ENCODE results near the gene MGAM2.

MGAM2 gene

GRCh38 chr7:142123184-142123583 lies 11.7 kb downstream of the MGAM2 start:
- DNase-seq, result no peak

- DNase-seq, result no peak
These were observed 13.9 kb downstream of the MGAM2 start for GRCh38 chr7:142125256-142125955.

GRCh38 chr7:142130267-142130666 lies 18.7 kb downstream of the MGAM2 start:
- DNase-seq, result no peak

GRCh38 chr7:142131439-142132185 lies 20.1 kb downstream of the MGAM2 start:
- DNase-seq, result no peak

GRCh38 chr7:142133731-142134148 lies 22.2 kb downstream of the MGAM2 start:
- no peak for DNase-seq

- DNase-seq, result no peak
These were observed 23.4 kb downstream of the MGAM2 start for GRCh38 chr7:142134909-142135308.

GRCh38 chr7:142138996-142139395 lies 27.5 kb downstream of the MGAM2 start:
- no peak for DNase-seq

- DNase-seq, result no peak
These were observed 28.3 kb downstream of the MGAM2 start for GRCh38 chr7:142139597-142140400.

GRCh38 chr7:142140401-142140959 lies 29.0 kb downstream of the MGAM2 start:
- no peak for DNase-seq

- DNase-seq, result no peak
These were observed 31.2 kb downstream of the MGAM2 start for GRCh38 chr7:142142702-142143101.

- no peak for DNase-seq
These were observed 34.6 kb downstream of the MGAM2 start for GRCh38 chr7:142146124-142146523.

GRCh38 chr7:142150356-142150755 lies 38.8 kb downstream of the MGAM2 start:
- DNase-seq, result no peak

GRCh38 chr7:142150869-142151268 lies 39.4 kb downstream of the MGAM2 start:
- DNase-seq, result no peak

- no peak for DNase-seq
These were observed 40.6 kb downstream of the MGAM2 start for GRCh38 chr7:142152076-142152475.

GRCh38 chr7:142153400-142153799 lies 41.9 kb downstream of the MGAM2 start:
- DNase-seq, result no peak

GRCh38 chr7:142158736-142159496 lies 47.4 kb downstream of the MGAM2 start:
- DNase-seq, result no peak

- no peak for DNase-seq
These were observed 50.4 kb downstream of the MGAM2 start for GRCh38 chr7:142161921-142162320.

GRCh38 chr7:142168746-142169145 lies 57.2 kb downstream of the MGAM2 start:
- no peak for DNase-seq

GRCh38 chr7:142172932-142173331 lies 61.4 kb downstream of the MGAM2 start:
- DNase-seq, result no peak

- DNase-seq, result no peak
These were observed 62.9 kb downstream of the MGAM2 start for GRCh38 chr7:142174441-142174840.

- no peak for DNase-seq
These were observed 64.1 kb downstream of the MGAM2 start for GRCh38 chr7:142175594-142175993.

- no peak for DNase-seq
These were observed 65.4 kb downstream of the MGAM2 start for GRCh38 chr7:142176901-142177300.

- no peak for DNase-seq
These were observed 66.4 kb downstream of the MGAM2 start for GRCh38 chr7:142177869-142178268.

Data from activated naive CD4-positive, alpha-beta T cell treated with Interleukin-2 at 50 U/mL for 16 hours (primary cell).